LoVo (cell line): ENCODE measurements around the gene FNIP2.
"Not testable (repeated sequence)": the region's sequence is repeated elsewhere in the genome, so short reads cannot be mapped to it uniquely, and the experiment has no call there.

Experiments used
- DNase-seq: peaks from one replicate; pipeline ENCODE4 v3.0.0-alpha.2; 2016; ENCODE audit warnings: low spot score

FNIP2 gene

DNA sequence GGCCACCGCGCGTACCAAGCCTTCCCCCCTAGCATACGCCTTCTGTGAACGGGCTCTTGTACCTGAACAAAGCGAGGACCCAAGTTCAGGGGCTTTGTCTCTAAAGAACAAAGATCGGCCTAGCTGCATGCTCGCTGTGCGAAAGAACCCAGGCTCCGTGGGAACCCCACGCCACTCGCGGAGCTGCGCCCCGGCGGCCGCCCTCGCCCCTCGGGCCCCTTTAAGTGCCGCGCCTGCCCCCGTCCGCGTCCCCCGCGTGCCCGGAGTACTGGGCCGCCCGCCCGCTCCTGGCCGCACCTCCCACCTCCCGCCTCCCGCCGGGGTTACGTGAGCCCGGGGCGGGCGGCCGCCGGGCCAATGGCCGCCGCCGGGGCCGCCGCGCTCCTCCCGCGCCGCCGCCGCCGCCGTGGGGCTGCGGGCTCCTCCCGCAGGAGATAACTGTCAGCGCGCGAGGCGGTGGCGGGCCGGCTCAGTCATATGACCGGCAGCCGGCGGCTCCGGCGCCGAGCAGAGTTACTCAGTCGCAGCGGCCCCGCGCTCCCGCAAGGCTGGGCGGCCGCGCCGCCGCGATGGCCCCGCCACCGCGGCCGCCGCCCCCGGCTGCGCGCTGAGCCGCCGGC lies at the start of gene FNIP2:
TSS of gene FNIP2 (plus strand) at position 472 of the 620 bp plus-strand sequence. CDS start 187 bp downstream, outside the sequence.
- peak; percentile 84 for DNase-seq

DNA sequence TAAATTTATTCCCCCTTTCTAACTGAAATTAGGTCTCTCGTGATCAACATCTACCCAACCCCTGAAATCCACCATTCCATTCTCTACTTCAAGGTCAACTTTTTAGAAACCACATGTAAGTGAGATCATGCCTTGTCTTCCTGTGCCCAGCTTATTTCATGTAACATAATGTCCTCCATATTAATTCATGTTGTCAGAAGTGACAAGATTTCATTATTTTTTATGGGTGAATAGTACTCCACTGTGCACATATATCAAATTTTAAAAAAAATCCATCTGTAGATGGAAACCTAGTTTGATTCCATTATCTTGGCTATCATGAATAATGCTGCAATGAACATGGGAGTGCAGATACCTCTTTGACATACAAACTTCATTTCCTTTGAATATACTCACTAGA lies 47.1 kb upstream of the FNIP2 start:
- no peak for DNase-seq

DNA sequence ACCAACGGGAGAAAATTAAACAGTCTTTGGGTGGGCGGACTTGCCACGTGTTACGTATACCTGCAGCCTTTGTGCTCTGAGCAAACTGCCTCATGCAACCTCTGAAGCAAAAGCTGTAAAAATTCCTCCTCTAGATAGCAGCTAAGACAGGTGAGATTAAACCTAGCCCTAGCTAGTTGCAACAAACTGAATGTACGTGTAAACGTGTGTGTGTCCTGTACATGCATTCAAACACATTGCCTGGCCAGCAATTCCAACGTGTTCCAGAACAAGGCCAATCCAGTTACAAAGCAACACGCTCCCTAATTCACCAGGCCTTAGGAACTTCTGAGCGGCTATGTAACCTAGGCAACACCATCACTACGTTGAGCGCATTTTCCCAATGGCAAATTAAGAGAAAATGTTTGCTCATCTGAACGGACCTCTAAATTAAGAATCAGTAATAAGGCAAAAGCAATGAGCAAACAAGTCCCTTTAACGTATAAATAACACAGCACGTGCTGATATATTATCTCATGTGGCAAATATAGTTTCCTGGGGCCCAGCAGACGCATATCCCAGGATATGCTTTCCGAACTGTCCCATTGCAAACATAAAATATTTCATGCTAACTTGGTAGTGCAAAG lies 46.4 kb upstream of the FNIP2 start:
- peak; percentile 41 for DNase-seq

DNA sequence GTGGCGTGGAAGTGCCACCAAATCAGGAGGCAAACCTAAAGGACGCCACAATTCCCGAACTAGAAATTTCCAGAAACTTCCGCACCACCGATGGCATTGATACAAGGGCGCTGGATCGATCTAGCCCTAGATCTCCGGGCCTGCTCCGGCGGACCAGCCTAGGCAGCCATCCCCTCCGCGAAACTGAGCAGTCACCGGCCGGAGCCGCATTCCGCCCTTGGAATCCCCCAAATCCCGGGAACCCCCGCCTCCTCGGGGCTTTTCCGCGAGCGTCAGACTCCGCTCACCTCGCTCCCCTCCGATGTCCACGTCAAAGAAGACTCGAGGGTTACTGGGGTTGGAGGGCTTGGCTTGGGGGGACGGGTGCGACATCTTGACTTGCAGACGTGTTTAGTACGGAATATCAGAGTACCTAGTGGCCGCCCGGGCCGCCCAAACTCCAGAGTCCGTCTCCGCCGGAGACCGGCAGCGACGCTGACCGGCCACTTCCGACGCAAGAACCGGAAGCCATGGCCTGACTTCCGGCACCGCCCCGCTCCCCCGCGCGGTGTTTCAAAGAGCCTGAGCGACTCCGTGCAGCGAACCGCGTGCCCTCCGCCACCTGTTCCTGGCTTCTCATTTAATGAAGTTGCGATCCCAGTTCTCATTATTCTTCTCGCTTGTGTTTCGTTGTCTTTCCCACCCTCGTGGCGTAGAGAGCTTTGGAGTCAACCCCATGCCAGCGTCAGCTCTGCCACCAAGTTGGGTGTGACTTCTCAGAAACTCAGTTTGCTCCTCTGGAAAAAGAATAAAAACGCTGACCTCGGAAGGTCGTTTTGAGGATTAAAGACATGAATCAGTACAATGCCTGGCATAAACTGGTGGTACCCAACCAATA lies 45.7 kb upstream of the FNIP2 start, which contains the start of gene PPID:
TSS of gene PPID (minus strand) at position 480 of the 877 bp plus-strand sequence. CDS start at position 372, 108 bp downstream.
- DNase-seq, result peak; percentile 89

DNA sequence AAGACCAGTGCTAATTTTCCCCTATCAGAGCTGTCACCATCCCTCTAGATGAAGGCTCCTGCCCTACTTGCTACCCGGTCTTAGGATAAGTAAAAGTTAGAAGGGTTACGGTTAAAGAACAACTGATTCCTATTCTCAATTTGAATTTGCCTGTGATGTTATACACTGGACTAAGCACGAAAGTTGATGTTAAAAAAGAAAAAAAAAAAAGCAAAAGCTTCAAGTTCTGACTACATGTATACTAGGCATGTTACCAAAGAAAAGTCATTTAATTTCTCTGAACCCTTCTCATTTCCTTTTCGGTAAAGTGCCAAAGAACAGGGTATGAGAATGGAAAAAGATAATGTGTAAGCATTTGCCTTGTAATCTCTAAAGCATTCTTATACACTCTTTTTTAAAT lies 44.2 kb upstream of the FNIP2 start:
- no peak for DNase-seq

DNA sequence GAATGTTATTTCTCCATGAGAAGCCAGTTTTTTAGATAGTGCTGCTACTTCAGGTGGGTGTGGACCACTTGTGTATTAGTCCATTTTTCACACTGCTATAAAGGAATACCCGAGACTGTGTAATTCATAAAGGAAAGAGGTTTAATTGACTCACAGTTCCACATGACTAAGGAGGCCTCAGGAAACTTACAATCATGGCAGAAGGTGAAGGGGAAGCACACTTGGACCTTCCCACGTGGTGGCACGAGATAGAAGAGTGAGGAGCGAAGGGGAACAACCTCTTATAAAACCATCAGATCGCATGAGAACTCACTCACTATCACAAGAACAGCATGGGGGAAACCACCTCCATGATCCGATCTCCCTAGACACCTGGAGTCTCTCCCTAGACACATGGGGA lies 42.2 kb upstream of the FNIP2 start:
- no peak for DNase-seq

DNA sequence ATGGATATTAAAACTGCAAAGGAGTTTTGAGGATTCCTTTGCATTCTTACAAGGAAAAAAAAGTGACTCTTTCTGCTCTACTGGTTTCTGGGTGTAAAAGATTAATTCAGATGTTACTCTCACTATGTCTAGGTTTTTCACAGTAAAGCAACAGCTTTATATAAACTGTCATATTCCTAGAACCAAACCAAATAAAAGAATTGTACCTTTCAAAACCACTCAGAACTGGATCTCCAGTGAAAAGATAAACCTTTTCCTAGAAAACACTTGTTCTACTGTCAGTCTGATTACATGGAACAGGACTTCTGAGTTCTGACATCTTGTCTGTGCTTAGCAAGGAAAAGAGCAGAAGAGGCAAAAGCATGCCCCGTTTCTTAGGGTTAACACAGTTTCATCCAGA lies 40.6 kb upstream of the FNIP2 start:
- DNase-seq, result no peak

DNA sequence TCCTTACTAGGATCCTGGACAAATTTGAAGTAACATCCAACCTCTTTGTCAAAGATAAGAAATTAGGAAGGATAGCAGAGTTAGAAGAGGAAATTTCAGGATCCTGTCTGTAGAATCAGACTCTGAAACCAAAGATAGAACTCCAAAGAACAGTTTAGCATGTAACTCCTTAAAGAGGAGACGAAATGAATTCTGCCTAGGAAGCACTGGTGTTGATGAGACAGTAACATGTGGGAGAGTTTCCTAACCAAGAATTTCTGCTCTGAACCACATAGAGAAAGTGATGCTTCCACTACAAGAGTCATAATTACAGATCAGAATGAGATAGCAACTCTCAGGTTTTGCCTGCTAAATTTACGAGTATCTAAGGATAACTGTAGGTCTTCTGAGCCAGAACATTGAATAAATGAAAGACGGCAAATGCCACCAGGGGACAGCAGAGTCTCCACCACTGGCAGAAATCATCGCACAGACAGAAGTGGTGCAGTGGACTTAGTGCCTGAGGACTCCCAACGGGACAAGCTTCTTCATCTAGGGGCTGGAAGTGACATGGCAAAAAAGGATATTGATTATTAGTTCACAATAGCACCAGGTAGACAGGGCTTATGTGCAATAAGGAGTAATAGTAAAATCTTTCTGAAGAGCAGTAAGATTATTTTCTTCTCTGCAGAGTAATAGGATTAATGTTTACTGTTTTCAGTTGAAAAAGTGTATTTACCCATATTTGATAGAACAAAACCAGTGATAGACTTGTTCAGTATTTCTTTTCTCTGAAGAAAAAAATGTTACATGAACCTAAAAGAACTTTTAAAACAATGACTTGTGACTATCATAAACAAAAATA lies 38.9 kb upstream of the FNIP2 start:
- DNase-seq, result peak; percentile 56

DNA sequence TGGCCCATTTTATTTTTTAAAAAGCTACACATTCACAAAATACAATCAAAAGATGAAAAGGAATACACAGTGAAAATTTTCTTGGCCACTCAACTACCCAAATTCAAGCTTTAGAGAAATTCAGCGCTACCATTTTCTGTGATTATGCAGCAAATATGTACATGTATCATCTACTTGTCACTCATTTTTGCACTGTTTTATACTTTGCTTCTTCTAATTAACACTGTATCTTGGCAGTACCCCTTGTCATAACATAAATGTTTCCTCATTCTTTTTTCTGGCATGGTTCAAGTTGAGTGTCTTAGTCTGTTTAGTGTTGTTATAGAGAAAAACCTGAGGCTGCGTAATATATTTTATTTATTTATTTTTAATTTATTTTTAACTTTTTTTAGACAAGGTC lies 30.0 kb upstream of the FNIP2 start:
- DNase-seq, result no peak

DNA sequence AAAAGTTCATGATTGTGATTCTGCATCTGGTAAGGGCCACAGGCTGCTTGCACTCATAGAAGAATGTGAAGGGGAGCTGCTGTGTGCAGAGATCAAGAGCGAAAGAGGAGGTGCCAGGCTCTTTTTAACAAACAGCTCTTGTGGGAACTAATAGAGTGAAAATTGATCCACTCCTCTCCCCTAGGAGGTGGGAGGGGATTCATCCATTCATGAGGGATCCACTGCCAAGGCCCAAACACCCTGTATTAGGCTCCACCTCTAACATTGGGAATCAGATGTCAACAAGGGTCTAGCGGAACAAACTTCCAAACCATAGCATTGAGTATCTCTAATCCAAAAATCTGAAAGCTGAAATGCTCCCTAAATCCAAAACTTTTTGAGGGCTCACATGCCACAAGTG lies 29.2 kb upstream of the FNIP2 start:
- DNase-seq, result no peak

DNA sequence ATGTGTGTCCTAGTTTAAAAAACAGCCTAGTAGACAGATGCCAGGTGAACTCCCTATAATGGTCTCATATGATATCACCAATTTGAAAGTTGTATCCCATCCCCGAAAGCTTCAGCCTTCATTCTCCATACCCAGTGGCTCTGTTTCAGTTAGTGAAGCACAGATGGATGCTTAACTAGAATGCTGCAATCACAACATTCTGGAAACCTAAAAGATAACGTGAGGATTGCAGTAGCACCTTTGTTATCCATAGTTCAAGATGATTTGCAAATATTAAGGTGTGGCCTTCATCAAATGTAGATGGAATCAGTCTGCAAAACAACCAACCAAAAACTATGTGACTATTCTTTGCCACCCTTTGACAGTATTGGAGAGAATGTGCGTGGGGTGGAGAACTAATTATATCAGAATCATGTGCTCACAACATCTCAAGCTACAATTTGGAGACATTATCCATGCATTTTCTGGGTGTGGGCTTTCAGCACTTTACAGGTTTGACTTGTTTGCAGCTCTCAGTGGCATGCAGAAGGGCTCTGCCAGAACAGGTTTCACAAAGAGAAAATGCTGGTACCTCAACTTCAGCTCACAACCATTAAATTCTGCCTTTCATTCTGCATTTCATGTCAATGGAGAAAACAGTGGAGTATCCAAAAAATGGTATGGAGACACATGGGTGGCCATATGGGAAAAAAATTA lies 27.4 kb upstream of the FNIP2 start:
- DNase-seq, result no peak

DNA sequence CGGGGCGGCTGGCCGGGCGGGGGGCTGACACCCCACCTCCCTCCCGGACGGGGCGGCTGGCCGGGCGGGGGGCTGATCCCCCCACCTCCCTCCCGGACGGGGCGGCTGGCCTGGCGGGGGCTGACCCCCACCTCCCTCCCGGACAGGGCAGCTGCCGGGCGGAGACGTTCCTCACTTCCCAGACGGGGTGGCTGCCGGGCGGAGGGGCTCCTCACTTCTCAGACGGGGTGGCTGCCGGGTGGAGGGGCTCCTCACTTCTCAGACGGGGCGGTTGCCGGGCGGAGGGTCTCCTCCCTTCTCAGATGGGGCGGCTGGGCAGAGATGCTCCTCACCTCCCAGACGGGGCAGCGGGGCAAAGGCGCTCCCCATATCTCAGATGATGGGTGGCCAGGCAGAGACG lies 22.3 kb upstream of the FNIP2 start:
- not testable (repeated sequence) for DNase-seq

DNA sequence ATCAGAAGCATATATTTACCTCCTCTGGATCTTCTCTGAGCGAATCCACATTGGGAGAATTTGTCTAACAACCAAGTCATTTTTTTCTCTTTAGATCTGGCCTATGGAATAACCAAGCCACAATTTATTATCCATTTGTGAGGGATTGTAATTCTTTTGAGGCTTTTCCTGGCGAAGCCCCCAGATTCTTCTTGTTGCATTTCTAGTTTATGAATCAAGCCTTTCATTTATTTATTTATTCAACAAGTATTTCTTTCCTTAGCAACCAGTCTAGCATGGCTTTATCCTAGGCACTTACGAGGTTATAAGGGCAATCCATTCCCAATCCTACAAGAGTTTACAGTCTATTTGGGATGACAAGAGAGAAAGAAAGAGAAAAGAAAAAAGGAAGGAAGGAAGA lies 18.4 kb upstream of the FNIP2 start:
- DNase-seq, result no peak

DNA sequence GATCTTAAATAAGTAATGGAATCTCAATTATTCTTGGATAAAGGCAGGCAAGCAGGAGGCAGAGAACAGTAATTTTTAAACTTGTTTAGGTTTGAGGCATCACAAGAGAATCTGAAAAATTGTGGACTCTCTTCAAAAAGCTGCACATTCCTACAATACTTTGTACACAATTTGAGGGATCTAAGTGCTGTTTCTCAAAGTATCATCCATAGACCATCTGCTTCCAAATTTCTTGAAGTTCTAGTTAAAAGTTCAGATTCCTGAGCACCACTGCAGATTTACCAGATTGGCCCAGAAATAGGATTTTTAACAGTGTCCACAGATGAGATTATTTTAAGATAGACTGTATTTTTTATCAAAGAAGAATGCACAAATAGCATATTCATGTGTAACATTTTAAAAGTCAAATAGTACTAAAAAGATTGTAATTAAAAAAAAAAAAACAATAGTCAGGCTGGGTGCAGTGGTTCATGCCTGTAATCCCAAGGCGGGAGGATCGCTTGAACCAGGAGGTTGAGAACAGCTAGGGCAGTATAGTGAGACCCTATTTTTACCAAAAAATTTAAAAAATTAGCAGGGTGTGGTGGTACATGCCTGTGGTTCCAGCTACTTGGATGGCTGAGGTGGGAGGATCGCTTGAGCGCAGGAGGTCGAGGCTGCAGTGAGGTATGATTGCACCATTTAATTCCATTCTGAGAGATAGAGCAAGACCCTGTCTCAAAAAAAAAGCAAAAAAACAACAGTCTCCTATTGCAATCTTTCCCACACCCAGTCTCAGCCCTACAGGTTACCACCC lies 14.2 kb upstream of the FNIP2 start:
- DNase-seq, result no peak

DNA sequence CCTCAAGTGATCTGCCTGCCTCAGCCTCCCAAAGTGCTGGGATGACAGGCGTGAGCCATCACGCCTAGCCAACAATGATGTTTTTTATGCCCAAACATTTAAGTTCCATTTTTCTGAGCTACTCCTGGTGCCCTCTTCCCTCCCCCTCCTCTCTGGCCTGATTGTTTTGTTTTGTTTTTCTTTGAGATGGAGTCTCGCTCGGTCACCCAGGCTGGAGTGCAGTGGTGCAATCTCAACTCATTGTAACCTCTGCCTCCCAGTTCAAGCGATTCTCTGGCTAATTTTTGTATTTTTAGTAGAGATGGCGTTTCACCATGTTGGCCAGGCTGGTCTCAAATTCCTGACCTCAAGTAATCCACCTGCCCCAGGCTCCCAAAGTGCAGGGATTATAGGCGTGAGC lies 13.0 kb upstream of the FNIP2 start:
- not testable (repeated sequence) for DNase-seq

DNA sequence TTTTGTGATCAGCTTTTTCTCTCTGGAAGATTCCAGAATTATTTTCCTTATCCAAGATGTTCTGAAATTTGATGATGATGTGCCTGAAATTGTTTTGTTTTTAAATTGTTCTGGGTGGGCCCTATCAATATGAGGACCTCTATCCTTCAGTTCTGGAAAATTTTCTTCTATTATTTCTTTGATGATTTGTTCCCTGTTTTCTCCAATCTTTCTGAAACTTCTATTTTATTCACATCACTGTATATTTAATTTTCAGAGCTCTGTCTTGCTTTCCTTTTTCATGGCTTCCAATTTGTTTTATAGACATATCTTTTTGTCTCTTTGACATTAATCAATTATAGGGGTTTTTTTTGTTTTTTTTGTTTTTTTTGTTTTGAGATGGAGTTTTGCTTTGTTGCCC lies 12.2 kb upstream of the FNIP2 start:
- no peak for DNase-seq

DNA sequence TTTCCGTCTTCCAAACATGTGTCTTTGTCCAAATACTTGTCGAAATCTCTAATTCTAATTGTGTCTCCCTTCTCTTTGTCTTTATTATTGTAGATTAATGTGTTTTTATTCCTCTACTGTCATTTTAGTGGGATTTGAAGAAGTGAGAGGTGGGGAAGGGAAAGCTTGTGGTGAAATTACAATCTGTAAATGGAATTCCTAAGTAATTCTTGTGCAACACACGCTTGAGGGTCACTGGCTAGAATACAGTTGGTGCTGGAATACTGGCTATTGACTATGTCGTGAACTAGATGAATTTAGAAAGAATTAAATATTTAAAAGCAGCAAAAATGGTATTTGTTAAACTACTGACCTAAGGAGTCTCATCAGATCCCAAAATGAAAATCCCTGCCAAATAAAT lies 10.7 kb upstream of the FNIP2 start:
- no peak for DNase-seq

DNA sequence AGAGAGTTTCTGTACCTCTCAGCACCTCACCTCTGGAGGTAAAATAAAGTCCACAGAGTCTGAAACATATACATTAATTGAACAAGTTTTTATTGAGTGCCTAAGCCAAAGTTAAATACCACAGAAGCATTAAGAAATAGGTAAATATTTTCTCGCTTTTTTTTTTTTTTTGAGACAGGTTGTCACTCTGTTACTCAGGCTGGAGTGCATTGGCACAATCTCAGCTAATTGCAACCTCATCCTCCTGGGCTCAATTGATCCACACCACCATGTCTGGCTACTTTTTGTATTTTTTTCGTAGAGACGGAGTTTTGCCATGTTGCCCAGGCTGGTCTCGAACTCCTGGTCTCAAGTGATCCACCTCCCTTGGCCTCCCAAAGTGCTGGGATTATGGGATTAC lies 10.1 kb upstream of the FNIP2 start:
- DNase-seq, result no peak

DNA sequence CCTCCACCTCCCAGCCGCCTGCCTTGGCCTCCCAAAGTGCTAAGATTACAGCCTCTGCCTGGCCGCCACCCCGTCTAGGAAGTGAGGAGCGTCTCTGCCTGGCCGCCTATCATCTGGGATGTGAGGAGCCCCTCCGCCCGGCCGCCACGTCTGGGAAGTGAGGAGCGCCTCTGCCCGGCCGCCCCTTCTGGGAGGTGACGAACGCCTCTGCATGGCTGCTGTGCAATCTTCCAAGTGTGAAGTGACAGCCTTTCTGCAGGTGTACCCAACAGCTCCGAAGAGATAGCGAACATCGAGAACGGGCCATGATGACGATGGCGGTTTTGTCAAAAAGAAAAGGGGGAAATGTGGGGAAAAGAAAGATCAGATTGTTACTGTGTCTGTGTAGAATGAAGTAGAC lies 9.3 kb upstream of the FNIP2 start:
- not testable (repeated sequence) for DNase-seq

DNA sequence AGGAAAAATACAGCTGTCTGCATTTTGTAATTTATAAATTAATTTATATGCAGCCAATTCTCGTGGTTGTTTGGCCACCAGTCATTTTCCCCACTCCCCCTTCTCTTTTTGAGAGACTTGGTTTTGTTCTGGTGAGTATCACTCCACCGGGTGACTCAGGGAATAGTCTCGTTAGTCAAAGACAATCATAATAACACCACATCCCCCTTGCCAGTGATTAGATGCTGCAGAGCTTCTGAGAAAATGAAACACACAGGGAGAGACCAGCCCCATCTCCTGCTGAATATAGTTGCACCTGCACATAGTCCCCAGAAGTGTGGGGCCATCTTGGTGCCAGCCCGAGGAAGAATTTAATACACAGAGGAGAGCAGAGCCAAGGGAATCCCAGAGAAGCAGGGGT lies 8.0 kb upstream of the FNIP2 start:
- DNase-seq, result no peak

DNA sequence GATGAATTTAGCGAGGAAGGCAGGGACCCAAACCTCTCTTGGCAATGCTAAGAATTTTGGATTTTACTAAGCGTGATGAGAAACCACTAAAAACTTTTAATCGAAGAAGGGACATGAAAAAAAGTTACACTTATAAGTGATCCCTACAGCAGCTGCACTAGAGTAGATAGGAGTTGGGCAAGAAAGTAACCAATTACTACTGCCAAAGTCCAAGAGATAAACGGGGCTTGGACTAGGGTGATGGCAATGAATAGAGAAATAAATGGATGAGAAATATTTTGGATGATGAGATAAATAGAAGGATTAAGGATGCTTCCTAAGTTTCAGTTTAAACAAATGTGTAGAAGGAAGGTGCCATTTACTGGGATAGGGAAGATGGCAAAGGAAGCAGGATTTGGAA lies 6.3 kb upstream of the FNIP2 start:
- DNase-seq, result no peak
